ENCODE data around the gene MYOF.
"Not testable (repeated sequence)": the region's sequence is repeated elsewhere in the genome, so short reads cannot be mapped to it uniquely, and the experiment has no call there.

Gene MYOF

GRCh38 chr10:93476756-93477155, 5.4 kb downstream of the MYOF start:
- DNase-seq (ENCODE audit: low spot score), result no peak

DNA sequence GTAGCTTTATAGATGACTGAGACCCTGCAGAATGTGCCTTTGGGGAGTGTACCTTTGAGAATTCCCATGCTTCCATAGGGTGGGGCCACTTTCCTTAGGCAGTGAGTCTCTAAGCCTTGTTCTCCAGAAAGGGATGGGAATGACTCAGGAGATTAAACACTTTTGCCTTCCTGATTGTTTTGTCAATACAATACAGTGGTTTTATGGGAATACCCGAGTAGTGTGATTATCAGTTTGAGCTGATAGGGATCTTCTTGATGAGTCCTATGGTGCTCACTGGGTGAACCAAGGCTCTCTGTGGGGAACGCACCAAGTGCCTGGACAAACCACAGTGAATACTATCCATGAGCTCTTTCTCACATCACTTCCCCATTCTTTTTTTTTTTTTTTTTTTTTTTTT, 6.3 kb downstream of the MYOF start:
- no peak for DNase-seq (ENCODE audit: low spot score)

- no peak for DNase-seq (ENCODE audit: low spot score)
These were observed 6.9 kb downstream of the MYOF start for GRCh38 chr10:93475227-93475626.

GRCh38 chr10:93473804-93474472, 8.2 kb downstream of the MYOF start:
- DNase-seq (ENCODE audit: low spot score), result no peak

DNA sequence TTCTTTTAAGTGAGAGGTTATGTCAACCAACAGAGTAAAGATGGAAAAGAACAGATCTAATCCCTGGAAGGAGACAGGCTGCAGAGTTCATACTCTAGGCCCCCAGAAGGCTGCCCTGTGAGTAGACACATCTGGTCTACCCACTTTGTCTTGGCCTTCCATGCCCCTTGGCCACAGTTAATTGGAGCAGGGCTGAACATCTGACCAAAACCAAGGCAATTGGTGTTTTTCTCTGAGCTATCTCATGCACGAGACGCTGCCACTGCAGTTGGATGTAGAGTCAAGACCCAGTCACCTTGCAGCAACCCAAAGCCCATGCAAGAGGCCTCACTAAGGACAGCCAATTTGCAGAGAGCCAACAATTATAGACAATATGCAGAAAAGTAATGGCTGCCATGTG, 9.0 kb downstream of the MYOF start:
- no peak for DNase-seq (ENCODE audit: low spot score)

DNA sequence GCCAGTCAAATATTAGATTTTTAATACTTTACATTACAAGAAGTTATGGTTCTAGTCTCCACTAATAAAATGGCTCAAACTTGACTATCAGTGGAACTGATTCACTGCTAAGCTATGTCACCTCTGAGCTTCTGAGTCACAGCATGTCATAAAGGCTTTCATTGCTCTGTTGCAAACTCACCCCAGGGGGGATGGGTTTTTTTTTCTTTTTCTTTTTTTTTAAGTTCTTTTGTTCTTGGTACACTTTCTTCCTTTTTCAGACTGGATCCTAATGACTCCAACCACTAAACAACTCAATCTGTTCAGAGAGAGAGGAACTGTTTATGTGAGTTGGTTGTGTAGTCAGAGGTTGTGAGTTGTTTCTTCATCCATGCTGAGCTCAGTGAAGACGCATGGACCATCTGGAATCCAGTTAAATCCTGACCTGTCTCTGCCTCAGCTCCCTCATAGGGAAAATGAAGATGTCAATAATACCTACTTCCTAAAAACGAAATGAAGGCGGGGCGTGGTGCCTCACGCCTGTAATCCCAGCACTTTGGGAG, 11.0 kb downstream of the MYOF start:
- DNase-seq (ENCODE audit: low spot score), result peak; percentile 76

- DNase-seq (ENCODE audit: low spot score), result no peak
These were observed 12.7 kb downstream of the MYOF start for GRCh38 chr10:93469454-93469853.

GRCh38 chr10:93468461-93469213, 13.5 kb downstream of the MYOF start:
- DNase-seq (ENCODE audit: low spot score), result peak; percentile 80

DNA sequence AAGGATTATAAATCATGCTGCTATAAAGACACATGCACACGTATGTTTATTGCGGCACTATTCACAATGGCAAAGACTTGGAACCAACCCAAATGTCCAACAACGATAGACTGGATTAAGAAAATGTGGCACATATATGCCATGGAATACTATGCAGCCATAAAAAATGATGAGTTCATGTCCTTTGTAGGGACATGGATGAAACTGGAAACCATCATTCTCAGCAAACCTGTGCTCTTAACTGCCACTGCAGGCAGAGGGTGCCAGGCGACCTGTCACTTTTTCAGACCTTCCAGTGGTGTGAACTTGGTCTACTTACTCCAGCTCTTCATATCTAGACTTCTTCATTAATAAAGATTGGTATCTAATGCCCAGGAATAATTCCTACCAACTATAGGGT, 14.5 kb downstream of the MYOF start:
- DNase-seq (ENCODE audit: low spot score), result not testable (repeated sequence)

DNA sequence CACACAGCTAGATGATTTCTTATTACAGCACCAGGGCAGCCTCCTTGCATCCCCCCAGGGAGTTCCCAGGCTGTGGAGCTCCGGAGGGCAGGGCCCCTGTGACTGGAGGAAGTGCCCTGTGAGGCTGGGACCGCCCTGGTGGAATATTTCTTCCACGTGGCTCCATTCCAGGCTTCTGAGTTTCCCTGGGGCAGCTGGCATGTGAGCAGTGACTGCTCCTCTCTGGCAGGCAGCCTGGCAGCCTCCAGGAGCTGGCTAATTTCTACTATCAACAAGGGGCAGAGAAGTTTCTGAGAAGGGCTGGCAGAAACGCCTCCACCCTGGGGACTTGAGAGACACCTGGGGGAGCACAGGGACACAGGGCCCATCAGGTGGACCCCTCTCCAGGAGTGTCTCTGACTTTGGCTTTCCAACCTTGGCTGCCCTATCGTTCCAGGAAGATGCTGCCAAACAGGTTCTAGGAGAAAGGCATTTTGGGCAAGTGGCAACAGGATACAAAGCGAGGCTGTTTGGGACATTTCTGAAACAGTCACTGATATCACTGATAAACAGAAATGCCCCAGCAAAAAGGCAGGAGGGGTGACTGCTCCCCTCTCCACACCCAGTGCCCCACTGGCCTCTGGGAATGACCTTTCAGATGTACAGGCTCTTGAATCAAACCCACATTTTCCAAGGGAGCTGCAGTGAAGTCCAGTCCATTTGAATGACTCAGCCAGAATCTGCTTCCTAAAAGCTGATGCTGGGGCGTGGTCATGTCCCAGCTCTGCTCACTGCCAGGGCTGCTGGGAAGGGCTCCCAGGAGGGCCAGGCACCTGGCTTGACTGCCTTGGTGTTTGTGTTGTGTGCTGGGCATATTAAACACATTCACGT, 16.1 kb downstream of the MYOF start:
- peak; percentile 79 for DNase-seq (ENCODE audit: low spot score)

GRCh38 chr10:93464776-93465388, 17.3 kb downstream of the MYOF start:
- DNase-seq (ENCODE audit: low spot score), result no peak

GRCh38 chr10:93463723-93464476, 18.2 kb downstream of the MYOF start:
- no peak for DNase-seq (ENCODE audit: low spot score)

DNA sequence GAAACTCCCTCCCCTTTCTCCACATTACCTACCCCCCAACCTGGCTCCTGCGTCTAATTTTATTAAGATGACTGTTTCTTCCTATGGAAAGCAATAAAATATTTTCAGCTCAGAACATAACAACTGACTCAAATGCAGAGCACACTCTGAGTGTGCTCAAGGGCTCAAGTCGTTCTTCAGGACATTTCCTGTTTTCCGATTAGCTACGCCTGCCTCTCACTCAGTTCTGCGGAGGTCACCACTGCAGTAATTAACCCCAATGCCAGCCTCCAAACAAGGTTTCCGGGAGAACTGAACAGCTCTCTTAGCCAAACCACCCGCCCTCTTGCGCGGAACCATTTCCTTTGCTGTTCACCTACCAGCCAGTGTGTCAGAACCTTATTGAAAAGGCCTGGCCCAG, 19.3 kb downstream of the MYOF start:
- no peak for DNase-seq (ENCODE audit: low spot score)

DNA sequence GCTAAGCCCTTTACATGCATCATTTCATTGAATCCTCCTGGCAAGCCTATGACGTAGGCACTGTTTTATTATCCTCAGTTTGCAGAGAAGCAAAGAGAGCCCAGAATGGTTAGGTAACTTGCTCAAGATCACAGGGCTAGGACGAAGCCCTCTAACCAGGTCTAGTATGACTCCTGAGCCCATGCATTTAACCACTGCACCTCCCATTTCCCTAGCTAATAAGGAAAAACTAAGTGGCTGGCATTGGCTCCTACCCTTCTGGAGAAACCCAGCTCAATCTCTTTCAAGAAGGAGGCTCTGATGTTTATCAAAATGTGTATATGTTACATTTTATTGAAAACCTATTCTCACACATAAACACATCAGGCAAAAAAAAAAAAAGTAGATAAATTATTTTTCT, 19.8 kb downstream of the MYOF start:
- no peak for DNase-seq (ENCODE audit: low spot score)

GRCh38 chr10:93461807-93462178, 20.3 kb downstream of the MYOF start:
- no peak for DNase-seq (ENCODE audit: low spot score)

DNA sequence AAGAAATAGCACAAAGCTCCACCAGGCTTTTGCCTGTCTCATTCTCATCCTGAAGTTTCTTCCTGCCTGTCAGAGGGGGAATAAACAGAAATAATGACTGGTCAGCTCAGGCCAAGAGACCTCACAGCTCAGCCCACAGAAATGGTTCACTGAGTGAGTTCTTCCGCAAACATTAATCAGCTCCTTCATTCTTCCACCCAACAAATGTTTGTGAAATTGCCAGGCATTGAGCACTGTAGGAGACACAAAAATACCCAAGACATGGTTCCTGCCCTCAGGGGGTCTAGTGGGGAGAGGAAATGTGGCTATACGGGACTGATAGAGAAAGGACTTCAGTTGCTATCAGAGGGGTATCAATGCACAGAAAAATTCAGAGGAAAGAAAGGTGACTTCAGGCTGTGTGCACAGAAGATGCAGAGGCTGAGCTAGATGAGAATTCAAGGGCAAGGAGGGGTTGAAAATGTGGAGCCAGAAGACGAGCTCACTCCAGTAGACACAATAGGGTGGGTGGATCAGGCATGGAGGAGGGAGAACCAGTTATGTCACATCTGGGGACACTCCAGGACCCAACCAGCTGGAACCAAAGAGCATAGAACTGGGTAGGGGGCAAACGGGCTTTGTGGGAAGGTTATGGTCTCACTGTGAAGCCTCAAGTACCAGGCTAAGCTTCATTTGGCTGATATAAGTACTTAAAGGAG, 20.9 kb downstream of the MYOF start:
- no peak for DNase-seq (ENCODE audit: low spot score)

- DNase-seq (ENCODE audit: low spot score), result no peak
These were observed 22.7 kb downstream of the MYOF start for GRCh38 chr10:93459466-93459865.

DNA sequence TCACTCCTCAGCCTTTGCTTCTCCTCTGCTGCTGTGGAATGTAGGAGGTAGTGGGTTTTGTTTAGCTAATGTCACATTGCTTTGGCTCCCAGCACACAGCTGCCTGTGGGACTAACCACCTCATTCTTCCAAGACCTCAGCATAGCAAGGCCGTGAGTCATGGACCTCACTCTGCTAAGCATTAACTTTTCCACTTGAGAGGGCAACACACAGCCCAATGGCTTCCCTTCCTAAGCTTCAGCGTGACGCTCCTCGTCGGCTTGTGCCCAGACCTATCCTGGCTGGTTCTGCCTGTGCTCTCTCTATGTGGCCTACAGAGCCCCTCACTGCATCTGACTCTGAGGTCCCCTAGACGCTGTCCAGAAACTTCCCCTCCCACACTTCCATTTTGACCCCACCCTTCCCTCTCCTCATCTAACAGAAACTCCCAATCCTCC, 23.3 kb downstream of the MYOF start:
- DNase-seq (ENCODE audit: low spot score), result peak; percentile 84

- DNase-seq (ENCODE audit: low spot score), result no peak
These were observed 24.6 kb downstream of the MYOF start for GRCh38 chr10:93457511-93457910.

DNA sequence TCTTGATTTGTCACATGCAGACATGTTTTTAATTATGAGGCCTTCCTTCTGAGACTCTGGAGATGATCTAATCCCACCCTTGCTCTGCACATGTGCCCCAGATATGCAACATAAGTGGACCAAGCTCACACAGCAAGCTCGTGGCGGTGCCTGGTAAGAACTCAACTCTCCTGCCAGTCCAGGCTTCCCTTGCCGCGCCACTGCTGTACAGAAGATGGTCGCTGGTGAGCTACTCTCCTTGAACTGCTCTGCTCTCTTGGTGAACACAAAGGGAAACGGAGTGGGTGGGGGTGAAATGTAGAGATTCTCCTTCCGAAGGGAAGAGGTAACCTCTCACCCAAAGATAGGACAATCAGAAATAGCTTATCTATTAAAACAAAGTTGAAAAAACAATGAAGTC, 25.7 kb downstream of the MYOF start:
- DNase-seq (ENCODE audit: low spot score), result no peak

DNA sequence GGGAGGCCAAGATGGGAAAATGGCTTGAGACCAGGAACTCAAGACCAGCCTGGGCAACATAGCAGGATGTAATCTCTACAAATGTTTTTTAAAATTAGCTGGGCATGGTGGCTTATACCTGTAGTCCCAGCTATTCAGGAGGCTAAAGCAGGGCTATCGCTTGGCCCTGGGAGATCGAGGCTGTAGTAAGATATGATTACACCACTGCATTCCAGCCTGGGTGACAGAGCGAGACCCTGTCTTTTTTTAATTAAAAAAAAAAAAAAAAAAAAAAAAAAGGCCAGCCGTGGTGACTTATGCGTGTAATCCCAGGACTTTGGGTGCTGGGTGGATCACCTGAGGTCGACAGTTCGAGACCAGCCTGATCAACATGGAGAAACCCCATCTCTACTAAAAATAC, 27.4 kb downstream of the MYOF start:
- DNase-seq (ENCODE audit: low spot score), result no peak
